IMR-90 (cell line): ENCODE data around the gene ZAR1. TPM values are rescaled to one million over a fixed set of nuclear protein-coding genes. Genes with fewer than 3 reads are reported as not detected.

Experiments
- ATAC-seq: fragments of 200-7000 bp; cut with Tn5 transposase; 2 replicates; pipeline ENCODE4 v1.9.1; 2020; ENCODE audit warnings: low read depth, mild to moderate bottlenecking, moderate library complexity
- BruUV-seq: library from RNA; stranded (reverse); fragments of 400-500 nt; replicated peaks from 2 replicates; lab custom pipeline; 2021; lab: Mats Ljungman, UMichigan
- CTCF ChIA-PET: fragments of 300-600 bp; formaldehyde crosslinking; extraction: SDS; loops from one replicate; lab custom pipeline; 2021; ENCODE audit warnings: antibody characterized with exemption; lab: Yijun Ruan, JAX
- POLR2A ChIA-PET: fragments of 300-600 bp; sonication (Branson Sonifier 250); formaldehyde crosslinking; loops from one replicate; lab custom pipeline; 2022; ENCODE audit warnings: antibody characterized with exemption; ENCODE audit not compliant: unreplicated experiment; lab: Charles Lee
- DNase-seq: peaks from one replicate; pipeline ENCODE4 v3.0.0; 2013
- H2AFZ ChIP-seq: replicated peaks from 2 replicates; pipeline ENCODE3; 2013; ENCODE audit warnings: low read length, mild to moderate bottlenecking; ENCODE audit not compliant: poor library complexity
- H2AK5ac ChIP-seq: 2 replicates; pipeline ENCODE4 v1.6.1; 2013; ENCODE audit warnings: low read depth, low read length, inconsistent platforms
- H2AK9ac ChIP-seq: replicated peaks from 2 replicates; pipeline ENCODE3; 2013; ENCODE audit warnings: mild to moderate bottlenecking, low read depth, low read length, moderate library complexity; ENCODE audit not compliant: poor library complexity
- H2BK120ac ChIP-seq: 2 replicates; pipeline ENCODE4 v1.6.1; 2013; ENCODE audit warnings: low read depth, low read length, inconsistent platforms
- H2BK15ac ChIP-seq: 3 replicates; pipeline ENCODE4 v1.6.1; 2013; ENCODE audit warnings: low read depth, low read length, inconsistent platforms
- H2BK20ac ChIP-seq: 2 replicates; pipeline ENCODE4 v1.6.1; 2013; ENCODE audit warnings: low read depth, mild to moderate bottlenecking, inconsistent platforms, low read length, moderate library complexity
- H2BK5ac ChIP-seq: 2 replicates; pipeline ENCODE4 v1.6.1; 2013; ENCODE audit warnings: mild to moderate bottlenecking, low read depth, low read length, inconsistent platforms; ENCODE audit not compliant: poor library complexity, severe bottlenecking
- H3K14ac ChIP-seq: replicated peaks from 2 replicates; pipeline ENCODE4 v1.6.1; 2013; ENCODE audit warnings: low read depth, low read length, inconsistent platforms
- H3K18ac ChIP-seq: 2 replicates; pipeline ENCODE4 v1.6.1; 2013; ENCODE audit warnings: low read depth, low read length, control low read depth
- H3K23ac ChIP-seq: 2 replicates; pipeline ENCODE4 v1.6.1; 2013; ENCODE audit warnings: low read depth, low read length, inconsistent platforms
- H3K27ac ChIP-seq: 2 replicates; pipeline ENCODE4 v1.5.1; 2013; ENCODE audit warnings: mild to moderate bottlenecking, control low read depth, low read length; ENCODE audit not compliant: insufficient read depth
- H3K27me3 ChIP-seq: 2 replicates; pipeline ENCODE4 v1.6.1; 2013; ENCODE audit warnings: low read length; ENCODE audit not compliant: control insufficient read depth, insufficient read depth
- H3K36me3 ChIP-seq: 2 replicates; pipeline ENCODE4 v1.6.1; 2013; ENCODE audit warnings: low read length, mixed read lengths; ENCODE audit not compliant: control insufficient read depth, insufficient read depth
- H3K4ac ChIP-seq: 2 replicates; pipeline ENCODE4 v1.6.1; 2013; ENCODE audit warnings: low read depth, low read length, inconsistent platforms
- H3K4me1 ChIP-seq: 2 replicates; pipeline ENCODE4 v1.6.1; 2013; ENCODE audit warnings: low read length, mixed read lengths; ENCODE audit not compliant: control insufficient read depth, insufficient read depth
- H3K4me2 ChIP-seq: 2 replicates; pipeline ENCODE4 v1.6.1; 2013; ENCODE audit warnings: low read depth, mild to moderate bottlenecking, control low read depth, low read length, moderate library complexity
- H3K4me3 ChIP-seq: 2 replicates; pipeline ENCODE4 v1.5.1; 2013; ENCODE audit warnings: low read depth, mild to moderate bottlenecking, control low read depth, low read length, moderate library complexity; ENCODE audit not compliant: insufficient read depth
- H3K56ac ChIP-seq: 2 replicates; pipeline ENCODE4 v1.6.1; 2013; ENCODE audit warnings: low read length, inconsistent platforms; ENCODE audit not compliant: insufficient read depth; ENCODE audit errors: extremely low read depth
- H3K79me1 ChIP-seq, 2 experiments: 2 replicates each; pipeline ENCODE4 v1.6.1; 2013; ENCODE audit warnings: low read length in 2 of 2, inconsistent platforms in 1 of 2, low read depth in 1 of 2
- H3K9ac ChIP-seq: 2 replicates; pipeline ENCODE4 v1.6.1; 2013; ENCODE audit warnings: low read depth, low read length, control low read depth
- H3K9me1 ChIP-seq: 2 replicates; pipeline ENCODE4 v1.6.1; 2013; ENCODE audit warnings: low read length, inconsistent platforms; ENCODE audit not compliant: insufficient read depth
- H3K9me3 ChIP-seq: 2 replicates; pipeline ENCODE4 v1.6.1; 2013; ENCODE audit warnings: low read length; ENCODE audit not compliant: control insufficient read depth, insufficient read depth
- H4K20me1 ChIP-seq: 2 replicates; pipeline ENCODE4 v1.6.1; 2013; ENCODE audit warnings: low read length, inconsistent platforms; ENCODE audit not compliant: insufficient read depth
- H4K5ac ChIP-seq: 2 replicates; pipeline ENCODE4 v1.6.1; 2013; ENCODE audit warnings: mild to moderate bottlenecking, low read depth, low read length, control low read depth
- H4K8ac ChIP-seq, 2 experiments: 2 replicates each; pipeline ENCODE4 v1.6.1; 2013; ENCODE audit warnings: low read depth in 2 of 2, low read length in 2 of 2, control low read depth in 1 of 2, inconsistent platforms in 1 of 2
- H4K91ac ChIP-seq: 2 replicates; pipeline ENCODE4 v1.6.1; 2013; ENCODE audit warnings: low read depth, low read length, inconsistent platforms; ENCODE audit not compliant: insufficient read depth
- BHLHE40 ChIP-seq: fragments of 150-350 bp; IDR thresholded peaks from 2 replicates; pipeline ENCODE4 v1.6.1; 2016; ENCODE audit warnings: mild to moderate bottlenecking, low read depth, low read length
- MAFK ChIP-seq: IDR thresholded peaks from 2 replicates; pipeline ENCODE4 v1.6.1; 2012; ENCODE audit warnings: low read depth, low read length, improper control_type of control experiment
- WGBS, 2 experiments: methylation state at CpG; one replicate each; pipeline versions ENCODE4 v1.1.5 to v1.1.7; 2013; ENCODE audit warnings: missing lambda C conversion rate in 2 of 2; ENCODE audit not compliant: insufficient read length in 1 of 2; ENCODE audit errors: extremely low coverage in 2 of 2; 5-methylcytosine and 5-hydroxymethylcytosine counted together
- dilution Hi-C: fragments of 300-500 bp; cut with HindIII; formaldehyde crosslinking; loops from one replicate; pipeline ENCODE4 v1.14.3; 2018; ENCODE audit warnings: low sequenced_read_pairs; ENCODE audit not compliant: unreplicated experiment
- in situ Hi-C: fragments of 300-500 bp; cut with MboI; formaldehyde crosslinking; loops from 3 replicates; pipeline ENCODE4 v1.14.3; 2019; ENCODE audit warnings: low sequenced_read_pairs, inconsistent platforms, mixed read lengths
- intact Hi-C: fragments of 100-400 bp; cut with micrococcal nuclease; formaldehyde crosslinking; loops from 2 replicates; pipeline ENCODE4 v1.10.0; 2022
- polyA plus RNA-seq, 3 experiments: library from polyadenylated mRNA; depleted of rRNA; stranded (reverse); fragments of >200 nt; gene quantifications; 2 replicates each; pipeline ENCODE4 v1.2.3, GENCODE V29; 2012; ENCODE audit warnings: low replicate concordance in 1 of 3
- total RNA-seq: library from RNA; depleted of rRNA; stranded (reverse); fragments of >200 nt; gene quantifications from 2 replicates; pipeline ENCODE4 v1.2.3, GENCODE V29; 2012

The ZAR1 gene
- total and polyA plus RNA-seq, 2 of the 4 experiments (the other 2 are of a cell fraction) = not detected

GRCh38 chr4:48503233-48504025 lies 13.4 kb downstream of the ZAR1 start:
- Histone ChIP-seq H4K91ac (no peak overlapping the region), H2BK5ac (no peak overlapping the region), H4K5ac (no peak overlapping the region), H2BK15ac (no peak overlapping the region), H2BK120ac (no peak overlapping the region), H4K8ac (no peak overlapping the region), H3K9ac (no peak overlapping the region), H3K4me2 (no peak overlapping the region), H4K20me1 (no peaks in the 10 kb centered on the region), H3K36me3 (peaks cover 15% of the 10 kb centered on the region), H2AK9ac (no peak overlapping the region), H3K4me3 (no peak overlapping the region), H3K18ac (no peak overlapping the region), H2BK20ac (no peak overlapping the region), H3K4me1 (no peaks in the 10 kb centered on the region), H2AFZ (no peak overlapping the region), H3K27me3 (no peaks in the 10 kb centered on the region), H3K27ac (no peak overlapping the region), H3K23ac (no peak overlapping the region), H3K4ac (no peak overlapping the region), H3K56ac (no peak overlapping the region), H3K9me1 (no peaks in the 10 kb centered on the region), H3K9me3 (no peaks in the 10 kb centered on the region), H3K79me1 (no peaks in the 10 kb centered on the region; a peak in 1 of 4 replicates), H3K14ac (no peak overlapping the region), H2AK5ac (no peak overlapping the region)
- dilution Hi-C loops = no loop called here
- ChIA-PET CTCF (no interaction called here), POLR2A (no interaction called here)
- DNase-seq (no peak), ATAC-seq (no peak)
- TF ChIP-seq MAFK (no peak), BHLHE40 (no peak)
- WGBS, 2 experiments = no CpG with 5 or more reads among the region's 4 CpGs
- intact Hi-C loops = loop anchor here (10.0 kb wide), 1 partner anchor 49 kb away; no protein-coding TSS in a partner anchor
- BruUV-seq = no TSS peak
- in situ Hi-C loops = no loop called here
